ENCODE data around the gene HS3ST3B1.

HS3ST3B1 gene

DNA sequence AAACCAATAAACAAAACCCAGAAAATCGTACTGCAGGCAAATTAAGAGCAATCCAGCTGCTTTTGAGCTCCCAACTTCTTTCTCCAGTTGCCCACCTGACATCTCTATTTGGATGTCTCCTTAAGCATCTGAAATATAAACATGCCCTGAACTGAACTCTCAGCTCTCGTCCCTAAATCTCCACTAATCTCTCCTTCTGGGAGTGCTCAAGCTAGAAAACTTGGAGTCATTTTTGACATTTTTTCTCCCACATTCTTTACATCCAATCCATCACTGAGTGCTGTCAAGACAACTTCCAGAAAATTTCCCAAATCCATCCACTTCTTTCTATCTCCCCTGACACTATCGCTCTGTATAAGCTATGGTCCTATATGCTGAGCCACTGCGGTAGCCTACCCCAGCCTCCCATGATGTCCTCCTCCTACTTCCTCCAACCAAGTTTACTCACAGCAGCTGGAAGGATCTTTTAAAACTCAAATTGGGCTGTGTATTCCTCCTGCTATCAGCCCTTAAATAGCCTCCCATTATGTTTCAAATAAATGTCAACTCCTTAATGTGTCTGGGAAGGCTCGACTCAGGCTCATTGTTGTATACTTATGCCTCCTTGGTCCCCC is 53.1 kb downstream of the HS3ST3B1 start:
- no peak overlapping the region for H3K9ac ChIP-seq (ENCODE audit: low read length)
- no peaks in the 10 kb centered on the region for H3K4me1 ChIP-seq (ENCODE audit: low read length)
- no peak for DNase-seq

DNA sequence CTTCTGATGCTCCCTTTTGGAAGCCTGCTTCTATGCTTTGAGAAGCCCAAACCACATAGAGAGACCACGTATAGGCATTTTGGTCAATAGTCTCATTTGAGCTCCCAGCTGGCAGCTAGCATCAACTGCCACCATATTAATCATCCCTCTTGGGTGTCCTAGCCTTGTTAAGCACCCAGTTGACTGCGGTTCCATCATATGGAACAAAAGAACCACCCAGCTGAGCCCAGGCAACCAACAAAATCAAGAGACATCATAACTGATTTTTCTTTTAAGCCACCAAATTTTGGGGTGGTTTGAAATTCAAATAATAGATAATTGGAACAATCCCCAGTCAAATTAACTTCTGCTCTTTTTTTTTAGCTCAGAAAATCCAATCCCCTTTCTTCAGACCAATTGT is 53.9 kb downstream of the HS3ST3B1 start:
- Histone ChIP-seq H3K27ac (ENCODE audit: low read length) (no peak overlapping the region), H3K4me3 (ENCODE audit: low read length) (no peak overlapping the region), H3K9me2 (replicated peaks; ENCODE audit: insufficient read depth, low read length) (no peaks in the 10 kb centered on the region), H3K9ac (ENCODE audit: low read length) (no peak overlapping the region), H3K4me1 (ENCODE audit: low read length) (no peaks in the 10 kb centered on the region), H3K4me2 (ENCODE audit: low read depth, low read length) (no peak overlapping the region), H3K9me3 (replicated peaks; ENCODE audit: insufficient read depth, low read length) (no peaks in the 10 kb centered on the region), H3K79me2 (ENCODE audit: low read length) (no peaks in the 10 kb centered on the region), H3F3A (ENCODE audit: insufficient read depth, low read length) (no peaks in the 10 kb centered on the region), H4K20me1 (ENCODE audit: insufficient read depth, low read length) (no peaks in the 10 kb centered on the region), H3K36me3 (replicated peaks; ENCODE audit: insufficient read depth, low read length) (no peaks in the 10 kb centered on the region), H3K27me3 (replicated peaks; ENCODE audit: insufficient read depth, low read length) (no peaks in the 10 kb centered on the region), H2AFZ (ENCODE audit: low read length) (no peak overlapping the region)
- DNase-seq = no peak
- TF ChIP-seq EZH2 (optimal IDR thresholded peaks at IDR 0.05; ENCODE audit: low read depth, low read length) (no peak), EZH2phosphoT487 (IDR thresholded peaks at IDR 0.05; ENCODE audit: low read length) (no peak)
- TF ChIP-seq, protein P1, sequence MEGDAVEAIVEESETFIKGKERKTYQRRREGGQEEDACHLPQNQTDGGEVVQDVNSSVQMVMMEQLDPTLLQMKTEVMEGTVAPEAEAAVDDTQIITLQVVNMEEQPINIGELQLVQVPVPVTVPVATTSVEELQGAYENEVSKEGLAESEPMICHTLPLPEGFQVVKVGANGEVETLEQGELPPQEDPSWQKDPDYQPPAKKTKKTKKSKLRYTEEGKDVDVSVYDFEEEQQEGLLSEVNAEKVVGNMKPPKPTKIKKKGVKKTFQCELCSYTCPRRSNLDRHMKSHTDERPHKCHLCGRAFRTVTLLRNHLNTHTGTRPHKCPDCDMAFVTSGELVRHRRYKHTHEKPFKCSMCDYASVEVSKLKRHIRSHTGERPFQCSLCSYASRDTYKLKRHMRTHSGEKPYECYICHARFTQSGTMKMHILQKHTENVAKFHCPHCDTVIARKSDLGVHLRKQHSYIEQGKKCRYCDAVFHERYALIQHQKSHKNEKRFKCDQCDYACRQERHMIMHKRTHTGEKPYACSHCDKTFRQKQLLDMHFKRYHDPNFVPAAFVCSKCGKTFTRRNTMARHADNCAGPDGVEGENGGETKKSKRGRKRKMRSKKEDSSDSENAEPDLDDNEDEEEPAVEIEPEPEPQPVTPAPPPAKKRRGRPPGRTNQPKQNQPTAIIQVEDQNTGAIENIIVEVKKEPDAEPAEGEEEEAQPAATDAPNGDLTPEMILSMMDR (IDR thresholded peaks at IDR 0.05; ENCODE audit: low read length) = no peak

More for the DNA sequence above, 53.1 kb downstream of the HS3ST3B1 start:
- H3K4me2 ChIP-seq (ENCODE audit: low read depth, low read length) = no peak overlapping the region
- H3K79me2 ChIP-seq (ENCODE audit: low read length) = no peaks in the 10 kb centered on the region
- no peak overlapping the region for H3K27ac ChIP-seq (ENCODE audit: low read length)
- H3F3A ChIP-seq (ENCODE audit: insufficient read depth, low read length) = no peaks in the 10 kb centered on the region
- H3K4me3 ChIP-seq (ENCODE audit: low read length) = no peak overlapping the region
- no peaks in the 10 kb centered on the region for H3K9me2 ChIP-seq (replicated peaks; ENCODE audit: insufficient read depth, low read length)
- H2AFZ ChIP-seq (ENCODE audit: low read length) = no peak overlapping the region
- no peaks in the 10 kb centered on the region for H4K20me1 ChIP-seq (ENCODE audit: insufficient read depth, low read length)
- H3K27me3 ChIP-seq (replicated peaks; ENCODE audit: insufficient read depth, low read length) = no peaks in the 10 kb centered on the region
- H3K36me3 ChIP-seq (replicated peaks; ENCODE audit: insufficient read depth, low read length) = no peaks in the 10 kb centered on the region
- H3K9me3 ChIP-seq (replicated peaks; ENCODE audit: insufficient read depth, low read length) = no peaks in the 10 kb centered on the region
- TF ChIP-seq EZH2 (optimal IDR thresholded peaks at IDR 0.05; ENCODE audit: low read depth, low read length) (no peak), EZH2phosphoT487 (IDR thresholded peaks at IDR 0.05; ENCODE audit: low read length) (no peak)
- TF ChIP-seq, protein P1 (IDR thresholded peaks at IDR 0.05; ENCODE audit: low read length) = no peak

DNA sequence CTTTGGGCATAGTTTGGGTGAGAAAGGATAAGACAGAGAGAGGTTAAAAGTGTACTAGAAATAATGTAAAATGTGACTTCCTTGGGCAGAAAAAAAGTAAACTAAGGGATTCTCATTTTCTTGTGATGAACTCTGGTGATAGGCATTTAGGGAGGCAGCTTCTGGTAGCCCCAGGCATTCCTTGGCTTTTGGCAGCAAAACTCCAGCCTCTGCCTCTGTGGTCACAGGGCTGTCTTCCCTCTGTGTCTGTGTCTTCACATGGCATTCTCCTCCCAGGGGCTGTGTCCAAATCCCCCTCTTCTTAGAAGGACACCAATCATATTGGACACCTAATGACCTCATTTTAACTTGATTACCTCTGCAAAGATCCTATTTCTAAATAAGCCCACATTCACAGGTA is 54.7 kb downstream of the HS3ST3B1 start:
- Histone ChIP-seq H3K9ac (ENCODE audit: low read length) (no peak overlapping the region), H3K27ac (ENCODE audit: low read length) (no peak overlapping the region), H3K4me2 (ENCODE audit: low read depth, low read length) (no peak overlapping the region), H3K79me2 (ENCODE audit: low read length) (no peaks in the 10 kb centered on the region), H2AFZ (ENCODE audit: low read length) (no peak overlapping the region), H3K27me3 (replicated peaks; ENCODE audit: insufficient read depth, low read length) (no peaks in the 10 kb centered on the region), H3K9me2 (replicated peaks; ENCODE audit: insufficient read depth, low read length) (no peaks in the 10 kb centered on the region), H3K4me3 (ENCODE audit: low read length) (no peak overlapping the region), H4K20me1 (ENCODE audit: insufficient read depth, low read length) (no peaks in the 10 kb centered on the region), H3K9me3 (replicated peaks; ENCODE audit: insufficient read depth, low read length) (no peaks in the 10 kb centered on the region), H3K36me3 (replicated peaks; ENCODE audit: insufficient read depth, low read length) (no peaks in the 10 kb centered on the region), H3K4me1 (ENCODE audit: low read length) (no peaks in the 10 kb centered on the region), H3F3A (ENCODE audit: insufficient read depth, low read length) (no peaks in the 10 kb centered on the region)
- no peak for DNase-seq
- TF ChIP-seq EZH2 (optimal IDR thresholded peaks at IDR 0.05; ENCODE audit: low read depth, low read length) = no peak
- TF ChIP-seq, protein P1 (IDR thresholded peaks at IDR 0.05; ENCODE audit: low read length) = no peak
- no peak for TF ChIP-seq EZH2phosphoT487 (IDR thresholded peaks at IDR 0.05; ENCODE audit: low read length)
